PC-9 (cell line): ENCODE results near the gene ATOH8.

Experiments
- EZH2 ChIP-seq: fragments of 200-600 bp; sonication (generic); IDR thresholded peaks from 2 replicates; pipeline ENCODE4 v1.8.0; 2017; ENCODE audit warnings: antibody characterized with exemption, low read depth
- TF ChIP-seq, protein P1 (sequence below): fragments of 200-600 bp; sonication (generic); conservative IDR thresholded peaks from 2 replicates; pipeline ENCODE4 v1.6.1; 2017; ENCODE audit warnings: mixed run types, antibody characterized with exemption, mild to moderate bottlenecking, moderate library complexity

- TF ChIP-seq, protein P1, sequence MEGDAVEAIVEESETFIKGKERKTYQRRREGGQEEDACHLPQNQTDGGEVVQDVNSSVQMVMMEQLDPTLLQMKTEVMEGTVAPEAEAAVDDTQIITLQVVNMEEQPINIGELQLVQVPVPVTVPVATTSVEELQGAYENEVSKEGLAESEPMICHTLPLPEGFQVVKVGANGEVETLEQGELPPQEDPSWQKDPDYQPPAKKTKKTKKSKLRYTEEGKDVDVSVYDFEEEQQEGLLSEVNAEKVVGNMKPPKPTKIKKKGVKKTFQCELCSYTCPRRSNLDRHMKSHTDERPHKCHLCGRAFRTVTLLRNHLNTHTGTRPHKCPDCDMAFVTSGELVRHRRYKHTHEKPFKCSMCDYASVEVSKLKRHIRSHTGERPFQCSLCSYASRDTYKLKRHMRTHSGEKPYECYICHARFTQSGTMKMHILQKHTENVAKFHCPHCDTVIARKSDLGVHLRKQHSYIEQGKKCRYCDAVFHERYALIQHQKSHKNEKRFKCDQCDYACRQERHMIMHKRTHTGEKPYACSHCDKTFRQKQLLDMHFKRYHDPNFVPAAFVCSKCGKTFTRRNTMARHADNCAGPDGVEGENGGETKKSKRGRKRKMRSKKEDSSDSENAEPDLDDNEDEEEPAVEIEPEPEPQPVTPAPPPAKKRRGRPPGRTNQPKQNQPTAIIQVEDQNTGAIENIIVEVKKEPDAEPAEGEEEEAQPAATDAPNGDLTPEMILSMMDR, result no peak
- TF ChIP-seq EZH2, result no peak
Measured at GRCh38 chr2:85753035-85753524, 711 bp upstream of the ATOH8 start.
